Hepatic stellate cell (primary cell): ENCODE measurements around the gene SLC9B2.

Experiments
- DNase-seq: peaks from one replicate; pipeline ENCODE4 v3.0.0; 2011; ENCODE audit warnings: low spot score

The SLC9B2 gene, protein sequence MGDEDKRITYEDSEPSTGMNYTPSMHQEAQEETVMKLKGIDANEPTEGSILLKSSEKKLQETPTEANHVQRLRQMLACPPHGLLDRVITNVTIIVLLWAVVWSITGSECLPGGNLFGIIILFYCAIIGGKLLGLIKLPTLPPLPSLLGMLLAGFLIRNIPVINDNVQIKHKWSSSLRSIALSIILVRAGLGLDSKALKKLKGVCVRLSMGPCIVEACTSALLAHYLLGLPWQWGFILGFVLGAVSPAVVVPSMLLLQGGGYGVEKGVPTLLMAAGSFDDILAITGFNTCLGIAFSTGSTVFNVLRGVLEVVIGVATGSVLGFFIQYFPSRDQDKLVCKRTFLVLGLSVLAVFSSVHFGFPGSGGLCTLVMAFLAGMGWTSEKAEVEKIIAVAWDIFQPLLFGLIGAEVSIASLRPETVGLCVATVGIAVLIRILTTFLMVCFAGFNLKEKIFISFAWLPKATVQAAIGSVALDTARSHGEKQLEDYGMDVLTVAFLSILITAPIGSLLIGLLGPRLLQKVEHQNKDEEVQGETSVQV

DNA sequence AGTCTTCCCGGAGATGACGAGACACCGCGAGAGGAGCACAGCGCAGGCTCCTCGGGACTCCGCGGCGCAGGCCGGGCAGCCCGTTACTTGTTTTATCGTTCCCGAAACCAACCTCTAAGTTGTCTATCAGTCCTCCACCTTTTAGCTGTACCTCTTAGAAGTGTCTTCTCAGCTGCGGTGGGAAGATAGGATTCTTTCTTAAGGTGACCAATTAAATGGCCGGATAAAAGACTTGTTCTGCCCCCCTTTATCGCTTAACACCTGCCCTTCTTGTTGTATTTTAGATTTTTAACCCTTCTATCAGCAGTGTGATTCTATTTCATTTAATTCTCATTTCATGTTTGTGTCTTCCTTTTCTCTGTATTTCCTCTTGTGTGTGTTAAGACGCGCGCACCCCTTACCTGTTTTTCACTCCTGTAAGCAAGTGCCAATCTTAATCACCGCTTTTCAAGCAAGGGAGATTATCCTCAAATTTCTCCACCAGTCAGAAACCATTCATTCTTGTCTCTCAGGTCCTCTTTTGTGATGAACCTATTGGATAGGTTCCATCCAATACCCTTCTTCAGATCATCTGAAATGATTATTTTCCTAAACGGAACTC is at the start of gene SLC9B2:
Gene SLC9B2 (minus strand): TSS at position 15 of the 601 bp plus-strand sequence. CDS start 9,211 bp downstream, outside the sequence.
- no peak for DNase-seq

DNA sequence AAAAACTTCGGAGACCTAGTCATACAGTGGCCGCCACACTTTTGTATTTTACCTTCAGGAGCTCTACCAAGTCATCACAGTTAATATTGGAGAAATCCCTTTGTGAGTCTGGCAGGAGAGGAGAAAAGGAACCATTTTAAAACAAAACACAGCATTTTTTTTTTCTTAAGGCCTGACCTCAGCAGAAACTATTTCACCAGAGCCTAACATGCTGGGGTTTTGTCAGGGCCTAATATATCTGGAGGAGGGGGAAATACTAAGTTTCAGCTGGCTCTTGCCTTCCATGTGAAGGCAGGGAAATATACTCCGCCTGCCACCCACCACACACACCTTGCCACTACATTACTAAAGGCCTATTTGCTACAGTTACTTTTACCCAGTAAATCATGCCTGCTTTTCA is 49.6 kb upstream of the SLC9B2 start:
- DNase-seq: no peak

DNA sequence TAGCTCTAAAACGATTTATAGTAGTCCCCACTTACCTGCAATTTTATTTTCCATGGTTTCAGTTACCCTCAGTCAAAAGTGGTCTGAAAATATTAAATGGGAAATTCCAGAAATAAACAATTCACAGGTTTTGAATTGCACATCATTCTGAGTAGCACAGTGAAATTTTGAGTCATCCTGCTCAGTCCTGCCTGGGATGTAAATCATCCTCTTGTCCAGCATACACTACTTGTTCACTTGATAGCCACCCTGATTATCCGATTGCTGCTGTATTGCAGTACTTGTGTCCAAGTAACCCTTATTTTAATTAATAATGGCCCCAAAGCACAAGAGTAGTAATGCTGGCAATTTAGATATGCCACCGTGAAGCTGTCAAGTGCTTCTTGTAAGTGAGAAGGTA is 46.6 kb upstream of the SLC9B2 start:
- DNase-seq: no peak

DNA sequence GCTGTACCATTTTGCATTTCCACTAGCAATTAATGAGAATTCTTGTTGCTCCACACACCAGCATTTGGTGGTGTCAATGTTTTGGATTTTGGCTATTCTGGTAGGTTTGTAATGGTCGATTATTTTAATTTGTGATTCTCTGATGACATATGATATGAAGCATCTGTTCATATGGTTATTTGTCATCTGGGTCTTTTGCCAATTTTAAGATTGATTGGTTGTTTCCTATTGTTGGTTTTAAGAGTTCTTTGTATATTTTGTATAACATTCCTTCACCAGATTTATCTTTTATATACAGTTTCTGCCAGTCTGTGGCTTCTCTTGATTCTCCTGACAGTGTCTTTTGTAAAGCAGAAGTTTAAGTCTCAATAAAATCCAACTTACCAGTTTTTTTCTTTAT is 41.6 kb upstream of the SLC9B2 start:
- peak; percentile 1 for DNase-seq

DNA sequence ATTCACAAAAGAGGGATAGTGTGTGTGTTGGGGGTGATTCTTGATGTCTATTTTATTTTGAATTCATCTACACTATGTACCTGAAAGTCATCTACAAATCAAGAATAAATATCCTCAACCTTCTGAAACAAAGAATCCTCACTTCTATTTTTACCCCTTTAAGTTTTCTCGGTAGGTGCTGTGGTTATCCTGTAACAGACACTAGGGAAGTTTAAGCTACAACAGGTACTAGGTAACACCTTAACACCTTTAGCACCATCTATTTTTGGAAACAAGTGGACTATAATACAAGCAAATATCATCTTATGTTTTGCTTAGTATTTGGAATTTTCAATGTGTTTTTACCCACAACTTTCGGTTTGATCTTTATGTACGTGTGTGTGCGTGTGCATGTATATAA is 35.0 kb upstream of the SLC9B2 start:
- DNase-seq: no peak

DNA sequence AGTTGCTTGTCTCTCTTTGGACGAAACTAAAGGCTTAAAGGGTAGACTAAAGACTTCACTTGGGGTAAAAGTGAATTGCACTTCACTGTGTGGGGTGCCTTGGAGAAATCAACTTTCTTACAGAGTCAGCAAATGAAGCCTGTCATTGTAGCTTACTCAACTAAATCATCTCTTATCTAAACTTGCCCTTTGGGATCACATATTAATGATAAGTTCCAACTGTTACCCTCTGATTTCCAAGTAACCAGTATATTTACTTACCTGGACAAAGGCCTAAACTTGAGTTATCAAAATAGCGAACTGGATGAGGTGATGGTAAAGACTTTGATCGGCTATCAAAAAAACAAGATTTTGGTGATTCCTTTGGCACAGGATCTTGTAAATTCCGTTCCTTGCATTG is 32.0 kb upstream of the SLC9B2 start:
- DNase-seq: no peak

DNA sequence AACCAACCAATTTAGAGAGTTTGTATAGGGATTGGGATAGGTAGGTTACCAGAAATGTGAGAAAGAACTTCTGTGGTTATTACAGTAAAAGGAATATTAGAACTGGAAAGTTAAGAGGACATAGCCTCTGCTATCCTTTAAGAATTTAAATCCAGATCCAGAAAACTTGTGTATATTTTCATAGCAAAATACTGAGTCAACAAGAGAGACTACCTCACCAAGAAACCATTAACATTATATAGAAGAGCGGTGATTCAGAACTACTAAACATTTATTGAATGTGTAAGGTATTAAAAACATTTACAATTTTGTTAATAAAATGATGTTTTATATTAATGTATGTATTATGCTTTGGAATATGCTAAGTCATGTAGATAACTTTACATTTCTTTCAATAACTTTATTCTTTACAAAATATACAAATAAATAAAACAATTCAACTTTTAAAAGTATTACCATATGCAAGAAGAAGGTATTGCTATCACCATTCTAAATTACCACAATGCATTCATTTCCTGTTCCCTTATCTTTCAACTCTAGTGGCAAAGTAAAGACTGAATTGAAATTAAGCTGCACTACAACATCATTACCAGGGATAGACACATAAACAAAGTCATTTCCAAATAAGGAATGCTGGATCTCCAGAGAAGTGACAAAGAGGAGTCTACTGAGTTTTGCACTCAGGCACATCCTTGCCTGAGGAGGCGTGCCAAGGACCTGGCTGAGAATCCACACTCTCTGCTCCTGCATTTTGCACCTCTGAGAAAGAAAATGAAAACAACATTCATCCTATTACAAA is 29.2 kb upstream of the SLC9B2 start:
- DNase-seq: no peak

DNA sequence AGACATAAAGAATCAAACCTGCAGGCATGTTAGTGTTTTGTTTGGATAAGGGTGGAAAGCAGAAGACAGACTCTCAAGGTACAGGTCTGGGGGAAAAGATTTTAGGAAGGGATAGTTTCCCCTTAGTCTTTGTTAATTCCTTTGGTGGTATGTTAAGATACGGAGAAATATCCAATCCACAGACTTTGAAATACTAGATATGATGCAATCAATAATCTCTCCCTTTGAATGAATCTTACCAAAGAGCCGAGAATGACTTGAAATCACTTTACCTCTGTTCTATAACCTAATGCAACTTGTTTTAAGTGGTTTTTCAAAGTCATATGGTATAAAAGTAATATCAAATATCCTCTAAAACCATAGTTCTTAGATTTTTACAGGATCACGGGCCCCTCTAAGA is 28.3 kb upstream of the SLC9B2 start:
- no peak for DNase-seq

DNA sequence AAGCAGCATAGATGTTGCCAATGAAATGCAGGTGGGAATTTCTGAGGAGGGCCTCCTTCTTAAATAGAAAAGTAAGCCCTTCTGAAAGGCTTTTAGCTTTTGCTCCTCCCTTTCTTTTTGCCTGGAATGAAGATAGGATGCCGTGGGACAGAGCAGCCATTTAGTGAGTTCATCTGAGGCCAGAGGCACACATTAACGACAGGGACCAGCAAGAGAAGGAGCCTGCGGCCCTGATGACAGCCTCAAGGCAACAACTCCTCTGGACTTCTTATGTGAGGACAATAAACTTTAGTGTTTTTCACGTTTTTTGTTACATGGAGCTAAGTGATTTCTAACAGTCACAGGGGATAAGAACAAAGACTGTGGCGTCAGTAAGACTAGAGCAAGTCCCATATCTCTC is 24.1 kb upstream of the SLC9B2 start:
- DNase-seq: no peak

DNA sequence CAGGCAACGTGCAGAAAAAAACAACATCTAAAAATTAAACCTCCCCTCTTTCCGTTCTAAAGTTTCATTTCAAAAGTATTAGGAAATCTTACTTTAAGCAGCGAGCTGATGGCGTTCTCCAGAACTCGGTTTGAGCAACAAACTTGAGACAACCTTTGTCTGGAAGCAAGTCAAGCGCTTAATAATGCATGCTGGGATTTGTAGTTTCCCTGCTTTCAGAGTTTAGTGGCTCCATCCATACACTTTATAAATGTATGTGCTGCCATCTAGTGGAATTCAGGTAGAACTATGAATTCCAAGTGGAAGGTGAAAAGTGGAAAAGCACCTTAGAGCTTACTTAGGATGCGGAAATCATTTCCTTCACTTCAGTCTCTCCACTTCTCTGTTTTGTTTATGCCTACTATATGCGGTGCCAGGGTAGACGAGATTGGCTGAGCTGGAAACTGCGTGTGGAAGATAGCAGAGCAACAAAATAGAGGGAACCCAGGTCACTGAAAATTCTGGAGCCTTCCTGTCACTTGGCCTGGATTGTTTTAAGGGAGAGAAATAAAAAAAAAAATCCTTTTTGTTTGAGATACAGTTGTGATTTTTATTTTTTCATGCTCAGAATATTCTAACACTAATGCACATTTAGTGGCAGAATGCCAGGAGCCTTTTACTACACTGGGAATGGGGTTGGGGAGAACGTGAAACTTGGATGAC is 23.3 kb upstream of the SLC9B2 start, which contains the start of gene BDH2:
Gene BDH2 (minus strand): TSS at position 144 of the 702 bp plus-strand sequence. CDS start 3,580 bp downstream, outside the sequence.
- peak; percentile 60 for DNase-seq

DNA sequence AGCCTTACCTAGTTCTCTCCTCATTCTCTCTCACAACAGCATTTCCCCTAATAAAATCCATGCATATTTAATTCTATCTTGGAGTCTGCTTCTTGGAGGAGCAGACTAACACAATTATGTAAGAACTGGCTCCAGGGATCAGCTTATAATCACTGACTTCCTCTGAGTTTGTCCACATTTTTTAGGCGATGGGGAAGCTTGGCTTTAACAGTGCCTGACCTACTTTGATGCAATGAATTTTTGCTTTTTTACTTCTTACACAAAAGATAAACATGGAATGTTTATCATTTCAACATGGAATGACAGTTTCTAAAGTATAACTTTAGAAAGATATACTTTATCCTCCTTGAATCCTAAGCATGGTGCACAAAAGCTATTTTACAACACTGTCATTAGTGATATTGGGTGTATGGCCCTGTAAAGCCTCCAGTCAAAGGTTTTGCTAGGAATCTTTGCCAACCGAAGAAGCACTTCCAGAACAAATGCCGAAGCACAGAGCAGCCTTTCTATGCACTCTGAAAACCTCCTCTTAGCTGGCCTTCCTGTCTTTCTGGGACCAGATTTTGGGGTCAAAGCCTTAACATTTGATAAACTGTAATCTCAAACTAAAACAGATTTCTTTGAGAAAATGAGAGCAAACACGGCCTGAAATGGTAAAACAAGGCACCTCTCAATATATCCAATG is 22.3 kb upstream of the SLC9B2 start:
- no peak for DNase-seq

DNA sequence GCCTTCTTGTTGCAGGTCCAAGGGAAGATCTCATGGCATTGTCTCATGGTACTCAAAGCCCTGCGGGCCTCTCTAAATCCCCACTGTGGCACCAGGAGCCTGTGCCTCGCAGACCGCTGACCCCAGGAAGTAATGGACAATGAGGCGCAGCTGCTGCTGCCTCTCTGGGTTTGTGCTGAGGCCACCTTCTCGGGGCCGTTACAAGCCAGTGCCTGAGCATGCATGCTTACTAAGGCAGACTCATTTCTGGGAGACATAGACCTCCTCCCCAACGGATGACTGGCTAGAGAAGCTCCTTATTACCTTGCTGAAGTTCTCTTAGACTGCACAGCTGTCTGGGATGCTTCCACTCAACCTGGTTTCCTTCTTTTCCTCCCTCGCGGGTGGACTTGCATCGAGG is 21.8 kb upstream of the SLC9B2 start:
- DNase-seq: no peak

DNA sequence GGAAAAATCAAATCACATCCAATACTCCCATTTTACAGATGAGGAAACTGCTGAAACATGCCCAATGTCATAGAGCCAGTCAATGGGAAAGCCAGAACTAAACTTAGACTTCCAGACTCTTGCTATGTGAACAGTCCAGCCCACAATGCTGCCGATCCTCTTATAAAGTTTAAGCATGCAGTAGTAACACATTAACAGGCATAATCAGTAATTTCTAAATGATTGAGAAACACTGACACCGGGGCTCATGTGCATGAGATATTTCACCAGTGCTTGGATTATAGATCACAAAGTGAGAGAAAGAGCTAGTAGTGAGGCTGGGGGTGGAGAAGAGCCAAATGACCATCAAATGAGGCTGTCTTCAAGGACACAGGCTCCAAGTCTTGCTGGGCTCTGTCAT is 20.6 kb upstream of the SLC9B2 start:
- no peak for DNase-seq

DNA sequence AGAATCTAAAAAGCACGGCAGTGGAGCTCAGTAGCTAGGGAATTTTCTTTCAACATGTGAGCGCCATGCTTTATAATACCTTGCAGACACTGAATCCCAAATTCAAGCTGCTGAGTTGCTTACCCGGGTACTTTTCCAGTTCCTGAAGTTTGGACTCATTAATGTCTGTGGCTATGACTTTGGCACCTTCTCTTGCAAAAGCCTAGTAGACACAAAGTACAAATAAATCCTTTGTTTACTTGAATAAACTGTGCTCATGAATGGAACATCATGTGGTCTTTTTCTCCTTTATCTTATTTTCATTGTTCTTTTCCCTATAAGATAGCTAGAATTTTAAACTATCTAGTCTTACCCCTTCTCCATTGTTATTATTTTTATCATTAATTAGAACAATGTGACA is 18.5 kb upstream of the SLC9B2 start:
- no peak for DNase-seq

DNA sequence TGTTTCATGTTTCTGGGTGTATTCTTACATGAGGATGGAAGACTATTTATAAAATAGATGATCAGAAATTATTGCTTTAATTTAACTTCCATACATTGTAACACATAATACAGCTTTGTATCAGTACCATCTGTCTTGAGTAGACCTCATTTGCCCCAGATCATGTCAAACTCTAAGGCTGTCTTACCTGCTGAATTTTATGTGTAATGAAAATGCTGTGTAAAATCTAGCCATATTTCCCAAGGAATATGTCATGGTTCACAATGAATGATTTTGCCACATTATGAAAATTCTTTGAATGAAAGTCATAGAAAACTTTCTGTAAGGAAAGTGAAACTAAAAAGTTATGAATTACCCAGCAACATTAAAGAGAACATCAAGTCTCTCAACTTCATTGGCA is 15.7 kb upstream of the SLC9B2 start:
- no peak for DNase-seq

DNA sequence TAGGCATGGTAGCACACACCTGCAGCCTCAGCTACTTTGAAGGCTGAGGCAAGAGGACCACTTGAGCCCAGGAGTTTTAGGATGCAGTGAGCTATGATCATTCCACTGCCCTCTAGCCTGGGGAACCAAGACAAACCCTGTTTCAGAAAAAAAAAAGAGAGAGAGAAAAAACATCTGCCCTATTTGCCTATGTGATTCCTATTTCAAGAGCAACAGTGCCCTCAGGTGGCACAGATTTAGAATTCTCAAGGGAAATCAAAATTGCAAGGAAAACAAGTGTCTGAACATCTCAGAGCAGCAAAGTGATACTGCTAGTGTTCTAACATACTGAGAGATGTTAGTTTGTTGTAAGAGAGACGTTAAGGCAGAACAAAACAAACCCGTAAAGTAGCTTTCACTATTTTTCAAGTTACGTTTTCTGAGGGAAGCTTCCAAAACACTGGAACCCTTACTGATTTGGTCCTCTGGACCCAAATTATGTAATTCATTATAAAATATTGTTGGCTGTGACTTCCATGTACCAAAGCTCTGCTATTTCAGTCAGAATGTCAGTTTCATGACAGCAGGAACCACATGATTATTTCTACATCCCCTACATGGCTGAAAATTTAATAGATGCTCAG is 15.2 kb upstream of the SLC9B2 start:
- no peak for DNase-seq

DNA sequence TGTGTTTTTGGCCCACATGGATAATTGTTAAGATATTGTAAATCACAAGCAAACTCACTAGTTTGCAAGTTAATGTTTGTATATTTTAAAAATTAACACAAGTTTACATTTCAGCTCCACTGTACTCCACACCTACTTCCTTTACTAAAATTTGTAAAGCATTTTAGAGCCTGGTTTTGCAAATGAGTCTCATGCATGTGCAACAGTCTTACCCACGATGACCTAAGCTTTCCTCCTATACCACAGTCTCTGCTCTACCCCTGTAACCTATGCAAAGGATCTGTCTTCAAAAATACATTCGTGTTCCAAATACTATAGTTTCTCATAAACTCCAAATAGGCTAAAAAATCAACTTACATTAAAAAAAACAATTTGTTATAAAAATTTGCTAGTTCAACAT is 12.9 kb upstream of the SLC9B2 start:
- DNase-seq: no peak

DNA sequence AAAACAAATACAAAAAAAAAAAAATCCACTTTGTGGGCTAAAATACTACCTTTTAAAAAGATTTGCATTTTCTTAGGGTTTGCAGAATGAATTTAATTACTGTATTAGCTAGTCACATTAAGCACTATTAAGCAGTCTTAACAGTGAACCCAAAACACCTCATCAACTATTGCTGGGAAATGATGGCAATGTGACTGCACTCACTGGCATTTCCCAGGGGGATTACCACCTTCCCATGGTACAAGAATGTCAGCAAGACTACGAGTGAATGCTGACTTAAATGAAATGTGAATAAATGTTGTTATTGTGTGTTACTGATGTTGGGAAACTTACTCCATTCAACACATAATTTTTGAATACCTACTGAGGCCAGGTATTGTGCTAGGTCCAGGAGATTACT is 10.0 kb upstream of the SLC9B2 start:
- DNase-seq: no peak

DNA sequence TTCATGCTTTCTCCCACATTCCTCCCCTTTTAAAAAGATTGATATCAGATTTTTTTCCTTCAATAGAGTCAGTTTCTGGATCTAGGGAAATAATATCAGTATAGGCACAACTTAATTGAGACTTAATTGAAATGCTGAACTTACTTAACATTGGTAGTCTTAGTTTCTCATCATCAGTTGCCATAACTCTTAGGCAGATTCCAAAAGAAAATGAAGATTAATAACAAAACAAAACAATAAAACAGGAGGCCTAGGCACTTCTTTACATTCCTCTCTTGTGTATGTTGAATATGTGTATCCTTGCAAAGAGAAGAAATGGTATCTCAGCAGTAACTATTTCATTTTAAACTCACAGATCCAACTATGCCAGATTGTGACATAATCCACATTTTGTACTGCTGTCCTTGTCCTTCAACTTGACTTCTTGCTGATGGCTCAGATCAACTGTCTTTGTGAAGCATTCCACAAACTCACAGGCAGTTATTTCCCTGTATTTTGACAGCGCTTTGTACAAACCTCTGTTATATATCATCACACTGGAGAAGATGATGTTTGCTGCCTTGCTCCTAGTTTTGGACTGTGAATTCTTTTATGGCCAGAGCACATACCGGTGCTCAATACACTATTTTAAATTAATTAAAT is 9.1 kb upstream of the SLC9B2 start:
- no peak for DNase-seq

DNA sequence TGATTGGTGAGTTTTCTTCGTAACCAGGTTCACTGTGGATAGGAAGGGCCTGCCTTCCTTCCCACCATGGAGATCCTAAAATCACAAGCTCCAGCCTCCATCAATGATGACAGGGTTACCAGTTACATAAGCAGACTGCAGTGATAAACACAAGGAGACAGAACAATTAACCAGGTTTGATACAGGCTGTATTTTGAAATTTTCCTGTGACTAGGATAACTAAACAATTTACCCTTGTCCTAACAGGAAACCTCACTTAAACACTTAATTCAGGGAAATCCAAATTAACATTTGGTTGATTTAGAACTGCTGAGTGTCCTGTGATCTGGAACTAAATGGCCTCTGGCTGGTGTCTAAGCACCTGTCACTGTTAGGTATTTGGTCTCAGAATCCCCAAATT is 3.1 kb upstream of the SLC9B2 start:
- DNase-seq: no peak
